MM.1S (cell line): ENCODE measurements around the gene DCAF6.
A peak's percentile ranks its signal among the peaks of the same experiment; 100 is the strongest.

Experiments
- DNase-seq: peaks from one replicate; pipeline ENCODE4 v3.0.0-alpha.2; 2015
- H2AFZ ChIP-seq: fragments of 300-600 bp; sonication (generic); 2 replicates; pipeline ENCODE4 v1.6.0; 2016; ENCODE audit warnings: antibody characterized with exemption, low read length
- H3F3A ChIP-seq: fragments of 300-600 bp; sonication (generic); 2 replicates; pipeline ENCODE4 v1.6.1; 2016; ENCODE audit warnings: mild to moderate bottlenecking, antibody characterized with exemption, low read length, moderate library complexity, mixed read lengths; ENCODE audit not compliant: insufficient read depth
- H3K27ac ChIP-seq: fragments of 300-600 bp; sonication (generic); 2 replicates; pipeline ENCODE4 v1.5.1; 2016; ENCODE audit warnings: mild to moderate bottlenecking, low read length
- H3K27me3 ChIP-seq: fragments of 300-600 bp; sonication (generic); replicated peaks from 2 replicates; pipeline ENCODE4 v1.6.0; 2016; ENCODE audit warnings: low read length; ENCODE audit not compliant: insufficient read depth
- H3K36me3 ChIP-seq: fragments of 300-600 bp; sonication (generic); replicated peaks from 2 replicates; pipeline ENCODE4 v1.6.1; 2016; ENCODE audit warnings: mild to moderate bottlenecking, low read length, mixed read lengths; ENCODE audit not compliant: insufficient read depth
- H3K4me1 ChIP-seq: fragments of 300-600 bp; sonication (generic); 2 replicates; pipeline ENCODE4 v1.6.1; 2016; ENCODE audit warnings: low read length, mixed read lengths
- H3K4me2 ChIP-seq: fragments of 300-600 bp; sonication (generic); 2 replicates; pipeline ENCODE4 v1.6.0; 2016; ENCODE audit warnings: low read depth, low read length
- H3K4me3 ChIP-seq: fragments of 300-600 bp; sonication (generic); 2 replicates; pipeline ENCODE4 v1.5.1; 2016; ENCODE audit warnings: low read length, mixed read lengths
- H3K79me2 ChIP-seq: fragments of 300-600 bp; sonication (generic); 2 replicates; pipeline ENCODE4 v1.6.1; 2016; ENCODE audit warnings: mixed run types, low read length, mixed read lengths
- H3K9ac ChIP-seq: fragments of 300-600 bp; sonication (generic); 2 replicates; pipeline ENCODE4 v1.6.1; 2016; ENCODE audit warnings: low read length, mixed read lengths
- H3K9me2 ChIP-seq: fragments of 300-600 bp; sonication (generic); replicated peaks from 2 replicates; pipeline ENCODE4 v1.6.1; 2016; ENCODE audit warnings: mild to moderate bottlenecking, low read length, mixed read lengths; ENCODE audit not compliant: insufficient read depth
- H3K9me3 ChIP-seq: fragments of 300-600 bp; sonication (generic); replicated peaks from 2 replicates; pipeline ENCODE4 v1.6.1; 2016; ENCODE audit warnings: mild to moderate bottlenecking, low read length, mixed read lengths; ENCODE audit not compliant: insufficient read depth
- H4K20me1 ChIP-seq: fragments of 300-600 bp; sonication (generic); 2 replicates; pipeline ENCODE4 v1.6.1; 2016; ENCODE audit warnings: mild to moderate bottlenecking, low read length, moderate library complexity, mixed read lengths; ENCODE audit not compliant: insufficient read depth
- EZH2 ChIP-seq: fragments of 300-600 bp; sonication (generic); optimal IDR thresholded peaks from 2 replicates; pipeline ENCODE3; 2017; ENCODE audit warnings: low read depth, mild to moderate bottlenecking, antibody characterized with exemption, low read length, mixed read lengths
- EZH2phosphoT487 ChIP-seq: fragments of 300-600 bp; sonication (generic); IDR thresholded peaks from 2 replicates; pipeline ENCODE4 v1.6.1; 2018; ENCODE audit warnings: antibody characterized with exemption, low read length
- TF ChIP-seq, protein P1 (sequence below): fragments of 300-600 bp; sonication (generic); IDR thresholded peaks from 2 replicates; pipeline ENCODE4 v1.5.1; 2016; ENCODE audit warnings: antibody characterized with exemption, low read length, mixed read lengths

DCAF6 gene

DNA sequence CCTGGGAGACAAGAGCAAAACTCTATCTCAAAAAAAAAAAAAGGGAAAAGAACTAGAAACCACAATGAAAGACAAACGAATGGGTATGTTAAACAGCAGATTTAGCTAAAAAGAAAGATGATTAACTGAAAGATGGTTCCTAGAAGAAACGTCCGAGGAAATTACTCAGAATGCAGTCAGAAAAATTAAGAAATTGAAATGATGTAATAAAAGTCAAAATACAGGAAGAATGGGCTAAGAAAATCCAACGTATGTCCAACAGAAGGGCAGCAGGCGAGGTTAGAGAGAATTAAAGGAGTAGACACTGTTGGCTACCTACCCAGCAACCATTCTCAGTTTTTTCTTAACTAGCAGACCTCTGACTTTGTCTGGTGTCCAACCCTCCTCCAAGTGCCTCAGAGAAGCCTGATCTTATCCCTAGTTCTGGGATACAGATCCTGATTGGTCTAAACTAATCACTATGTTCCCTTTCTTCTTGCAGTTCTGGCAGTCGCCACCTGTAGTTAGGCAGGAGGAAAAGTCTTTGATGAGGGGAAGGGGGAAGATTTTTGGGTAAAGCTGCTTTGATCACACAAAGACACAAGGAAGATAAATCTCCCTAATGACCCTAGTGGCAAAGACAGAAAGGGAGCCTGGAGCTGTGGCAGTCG, 174.5 kb downstream of the DCAF6 start:
- Histone ChIP-seq H3K9me3 (no peaks in the 10 kb centered on the region), H3K4me3 (no peak overlapping the region), H3K9me2 (no peaks in the 10 kb centered on the region), H3K9ac (no peak overlapping the region), H3K79me2 (no peaks in the 10 kb centered on the region), H2AFZ (no peak overlapping the region), H3K4me1 (no peaks in the 10 kb centered on the region), H3K27ac (no peak overlapping the region), H3K4me2 (no peak overlapping the region), H4K20me1 (no peaks in the 10 kb centered on the region), H3K36me3 (no peaks in the 10 kb centered on the region), H3F3A (no peaks in the 10 kb centered on the region), H3K27me3 (no peaks in the 10 kb centered on the region)
- DNase-seq: no peak
- TF ChIP-seq EZH2phosphoT487: no peak
- TF ChIP-seq, protein P1, sequence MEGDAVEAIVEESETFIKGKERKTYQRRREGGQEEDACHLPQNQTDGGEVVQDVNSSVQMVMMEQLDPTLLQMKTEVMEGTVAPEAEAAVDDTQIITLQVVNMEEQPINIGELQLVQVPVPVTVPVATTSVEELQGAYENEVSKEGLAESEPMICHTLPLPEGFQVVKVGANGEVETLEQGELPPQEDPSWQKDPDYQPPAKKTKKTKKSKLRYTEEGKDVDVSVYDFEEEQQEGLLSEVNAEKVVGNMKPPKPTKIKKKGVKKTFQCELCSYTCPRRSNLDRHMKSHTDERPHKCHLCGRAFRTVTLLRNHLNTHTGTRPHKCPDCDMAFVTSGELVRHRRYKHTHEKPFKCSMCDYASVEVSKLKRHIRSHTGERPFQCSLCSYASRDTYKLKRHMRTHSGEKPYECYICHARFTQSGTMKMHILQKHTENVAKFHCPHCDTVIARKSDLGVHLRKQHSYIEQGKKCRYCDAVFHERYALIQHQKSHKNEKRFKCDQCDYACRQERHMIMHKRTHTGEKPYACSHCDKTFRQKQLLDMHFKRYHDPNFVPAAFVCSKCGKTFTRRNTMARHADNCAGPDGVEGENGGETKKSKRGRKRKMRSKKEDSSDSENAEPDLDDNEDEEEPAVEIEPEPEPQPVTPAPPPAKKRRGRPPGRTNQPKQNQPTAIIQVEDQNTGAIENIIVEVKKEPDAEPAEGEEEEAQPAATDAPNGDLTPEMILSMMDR: no peak
- TF ChIP-seq EZH2: no peak

DNA sequence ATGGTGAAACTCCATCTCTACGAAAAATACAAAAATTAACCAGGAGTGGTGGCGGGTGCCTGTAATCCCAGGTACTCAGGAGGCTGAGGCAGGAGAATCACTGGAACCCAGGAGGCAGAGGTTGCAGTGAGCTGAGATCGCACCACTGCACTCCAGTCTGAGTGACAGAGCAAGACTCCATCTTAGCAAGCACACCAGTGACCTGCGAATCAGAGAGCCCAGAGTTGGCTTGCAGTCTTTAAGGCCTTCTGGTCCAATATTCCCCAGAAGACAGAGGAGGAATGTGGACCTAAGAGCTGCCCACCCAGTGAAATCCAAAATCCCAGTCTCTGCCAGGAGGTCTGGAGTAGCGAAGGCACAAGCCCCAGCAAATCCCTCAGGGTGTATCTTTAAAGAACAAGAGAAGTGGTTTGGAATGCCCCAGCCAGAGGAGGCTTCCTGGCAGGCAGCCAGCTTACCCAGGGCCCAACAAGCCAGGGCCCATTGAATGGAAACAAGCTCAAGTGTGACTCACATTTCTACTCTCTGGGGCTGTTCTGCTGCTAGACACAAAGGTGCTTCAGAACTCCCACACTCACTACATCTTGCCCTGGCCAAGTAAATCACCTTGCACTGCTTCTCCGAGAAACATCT, 176.3 kb downstream of the DCAF6 start:
- Histone ChIP-seq H3K9me2 (no peaks in the 10 kb centered on the region), H3K4me1 (no peaks in the 10 kb centered on the region), H3K27me3 (no peaks in the 10 kb centered on the region), H3K4me3 (no peak overlapping the region), H3K9me3 (no peaks in the 10 kb centered on the region), H3K9ac (no peak overlapping the region), H3K4me2 (no peak overlapping the region), H3K79me2 (no peaks in the 10 kb centered on the region), H3F3A (no peaks in the 10 kb centered on the region), H3K27ac (no peak overlapping the region), H3K36me3 (no peaks in the 10 kb centered on the region), H2AFZ (no peak overlapping the region), H4K20me1 (no peaks in the 10 kb centered on the region)
- TF ChIP-seq, protein P1: no peak
- TF ChIP-seq EZH2 (no peak), EZH2phosphoT487 (no peak)
- DNase-seq: peak; percentile 39

DNA sequence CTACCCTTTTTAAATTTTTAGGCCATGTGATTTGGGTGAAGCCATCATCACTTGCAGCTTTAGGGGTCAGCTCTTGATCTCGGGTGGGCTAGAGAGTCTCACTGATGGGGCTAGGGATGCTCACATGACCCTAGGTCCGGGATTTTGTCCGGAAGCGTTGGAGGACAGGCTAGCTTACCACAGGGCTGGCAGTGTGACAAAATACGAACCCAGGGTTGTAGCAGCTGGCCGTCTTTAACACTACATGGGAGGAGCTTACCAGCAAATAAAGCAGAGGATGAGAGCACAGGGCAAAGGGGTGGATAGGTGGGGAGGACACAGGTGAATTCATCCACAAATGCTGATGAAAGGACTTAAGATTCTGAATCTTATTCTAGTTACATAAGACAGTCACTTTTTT, 178.4 kb downstream of the DCAF6 start:
- H3K79me2 ChIP-seq: no peaks in the 10 kb centered on the region
- no peaks in the 10 kb centered on the region for H3K9me2 ChIP-seq
- TF ChIP-seq EZH2 (no peak), EZH2phosphoT487 (no peak)
- TF ChIP-seq, protein P1: no peak
- no peak overlapping the region for H2AFZ ChIP-seq
- H3K9ac ChIP-seq: no peak overlapping the region
- DNase-seq: no peak
- no peaks in the 10 kb centered on the region for H4K20me1 ChIP-seq
- no peaks in the 10 kb centered on the region for H3K27me3 ChIP-seq
- no peak overlapping the region for H3K27ac ChIP-seq
- no peaks in the 10 kb centered on the region for H3K4me1 ChIP-seq
- no peaks in the 10 kb centered on the region for H3K9me3 ChIP-seq
- H3F3A ChIP-seq: no peaks in the 10 kb centered on the region
- H3K4me3 ChIP-seq: no peak overlapping the region
- H3K36me3 ChIP-seq: no peaks in the 10 kb centered on the region
- no peak overlapping the region for H3K4me2 ChIP-seq
